ENCODE data around the gene NUAK1.

Gene NUAK1

GRCh38 chr12:106080041-106080790 is 58.5 kb downstream of the NUAK1 start:
- Mint-ChIP-seq H3K4me3 (no peak overlapping the region), H3K9me3 (no peaks in the 10 kb centered on the region), H3K4me1 (ENCODE audit: low read depth) (no peaks in the 10 kb centered on the region), H3K27ac (no peak overlapping the region), H3K36me3 (ENCODE audit: low read depth) (no peaks in the 10 kb centered on the region), H3K27me3 (peaks cover 34% of the 10 kb centered on the region)

- no peaks in the 10 kb centered on the region for H3K36me3 Mint-ChIP-seq (ENCODE audit: low read depth)
- H3K27me3 Mint-ChIP-seq: peaks cover 35% of the 10 kb centered on the region
- no peaks in the 10 kb centered on the region for H3K4me1 Mint-ChIP-seq (ENCODE audit: low read depth)
- no peak overlapping the region for H3K27ac Mint-ChIP-seq
- H3K4me3 Mint-ChIP-seq: no peak overlapping the region
- H3K9me3 Mint-ChIP-seq: no peaks in the 10 kb centered on the region
Measured at GRCh38 chr12:106079148-106079738, 59.5 kb downstream of the NUAK1 start.

- Mint-ChIP-seq H3K27ac (no peak overlapping the region), H3K4me1 (ENCODE audit: low read depth) (no peaks in the 10 kb centered on the region), H3K4me3 (no peak overlapping the region), H3K9me3 (no peaks in the 10 kb centered on the region), H3K27me3 (peaks cover 28% of the 10 kb centered on the region), H3K36me3 (ENCODE audit: low read depth) (no peaks in the 10 kb centered on the region)
Measured at GRCh38 chr12:106078358-106079010, 60.3 kb downstream of the NUAK1 start.

- Mint-ChIP-seq H3K36me3 (ENCODE audit: low read depth) (no peaks in the 10 kb centered on the region), H3K27ac (no peak overlapping the region), H3K4me1 (ENCODE audit: low read depth) (peaks cover 4% of the 10 kb centered on the region), H3K9me3 (no peaks in the 10 kb centered on the region), H3K27me3 (peaks cover 29% of the 10 kb centered on the region), H3K4me3 (no peak overlapping the region)
Measured at GRCh38 chr12:106074706-106075392, 63.9 kb downstream of the NUAK1 start.

GRCh38 chr12:106074361-106074705 is 64.4 kb downstream of the NUAK1 start:
- H3K9me3 Mint-ChIP-seq: no peaks in the 10 kb centered on the region
- H3K4me1 Mint-ChIP-seq (ENCODE audit: low read depth): peaks cover 4% of the 10 kb centered on the region
- no peaks in the 10 kb centered on the region for H3K36me3 Mint-ChIP-seq (ENCODE audit: low read depth)
- H3K27ac Mint-ChIP-seq: no peak overlapping the region
- peaks cover 26% of the 10 kb centered on the region for H3K27me3 Mint-ChIP-seq
- no peak overlapping the region for H3K4me3 Mint-ChIP-seq

GRCh38 chr12:106073179-106073578 is 65.6 kb downstream of the NUAK1 start:
- no peaks in the 10 kb centered on the region for H3K36me3 Mint-ChIP-seq (ENCODE audit: low read depth)
- peaks cover 4% of the 10 kb centered on the region for H3K4me1 Mint-ChIP-seq (ENCODE audit: low read depth)
- no peak overlapping the region for H3K4me3 Mint-ChIP-seq
- peaks cover 26% of the 10 kb centered on the region for H3K27me3 Mint-ChIP-seq
- H3K9me3 Mint-ChIP-seq: no peaks in the 10 kb centered on the region
- H3K27ac Mint-ChIP-seq: no peak overlapping the region

- Mint-ChIP-seq H3K27ac (no peak overlapping the region), H3K9me3 (no peaks in the 10 kb centered on the region), H3K4me3 (no peak overlapping the region), H3K4me1 (ENCODE audit: low read depth) (peaks cover 4% of the 10 kb centered on the region), H3K27me3 (peaks cover 26% of the 10 kb centered on the region), H3K36me3 (ENCODE audit: low read depth) (no peaks in the 10 kb centered on the region)
Measured at GRCh38 chr12:106072751-106073150, 66.0 kb downstream of the NUAK1 start.

- H3K27ac Mint-ChIP-seq: no peak overlapping the region
- H3K27me3 Mint-ChIP-seq: peaks cover 23% of the 10 kb centered on the region
- H3K4me1 Mint-ChIP-seq (ENCODE audit: low read depth): peaks cover 4% of the 10 kb centered on the region
- H3K9me3 Mint-ChIP-seq: no peaks in the 10 kb centered on the region
- no peaks in the 10 kb centered on the region for H3K36me3 Mint-ChIP-seq (ENCODE audit: low read depth)
- no peak overlapping the region for H3K4me3 Mint-ChIP-seq
Measured at GRCh38 chr12:106071686-106072085, 67.1 kb downstream of the NUAK1 start.

GRCh38 chr12:106070611-106071010 is 68.1 kb downstream of the NUAK1 start:
- Mint-ChIP-seq H3K36me3 (ENCODE audit: low read depth) (no peaks in the 10 kb centered on the region), H3K4me3 (no peak overlapping the region), H3K4me1 (ENCODE audit: low read depth) (peaks cover 4% of the 10 kb centered on the region), H3K9me3 (no peaks in the 10 kb centered on the region), H3K27ac (no peak overlapping the region), H3K27me3 (peaks cover 23% of the 10 kb centered on the region)

GRCh38 chr12:106070147-106070546 is 68.6 kb downstream of the NUAK1 start:
- H3K27ac Mint-ChIP-seq: no peak overlapping the region

GRCh38 chr12:106068296-106068695 is 70.5 kb downstream of the NUAK1 start:
- Mint-ChIP-seq H3K36me3 (ENCODE audit: low read depth) (no peaks in the 10 kb centered on the region), H3K27ac (no peak overlapping the region), H3K4me3 (no peak overlapping the region), H3K4me1 (ENCODE audit: low read depth) (peaks cover 3% of the 10 kb centered on the region), H3K27me3 (peaks cover 15% of the 10 kb centered on the region), H3K9me3 (no peaks in the 10 kb centered on the region)

More at GRCh38 chr12:106070147-106070546, 68.6 kb downstream of the NUAK1 start:
- no peak overlapping the region for H3K4me3 Mint-ChIP-seq
- H3K36me3 Mint-ChIP-seq (ENCODE audit: low read depth): no peaks in the 10 kb centered on the region
- peaks cover 4% of the 10 kb centered on the region for H3K4me1 Mint-ChIP-seq (ENCODE audit: low read depth)
- H3K9me3 Mint-ChIP-seq: no peaks in the 10 kb centered on the region
- H3K27me3 Mint-ChIP-seq: peaks cover 19% of the 10 kb centered on the region

GRCh38 chr12:106067606-106068205 is 71.0 kb downstream of the NUAK1 start:
- Mint-ChIP-seq H3K27ac (no peak overlapping the region), H3K4me1 (ENCODE audit: low read depth) (no peaks in the 10 kb centered on the region), H3K4me3 (no peak overlapping the region), H3K9me3 (no peaks in the 10 kb centered on the region), H3K27me3 (peaks cover 13% of the 10 kb centered on the region), H3K36me3 (ENCODE audit: low read depth) (no peaks in the 10 kb centered on the region)

GRCh38 chr12:106066726-106067325 is 71.9 kb downstream of the NUAK1 start:
- Mint-ChIP-seq H3K27me3 (peaks cover 11% of the 10 kb centered on the region), H3K27ac (no peak overlapping the region), H3K36me3 (ENCODE audit: low read depth) (no peaks in the 10 kb centered on the region), H3K4me1 (ENCODE audit: low read depth) (no peaks in the 10 kb centered on the region), H3K4me3 (no peak overlapping the region), H3K9me3 (no peaks in the 10 kb centered on the region)

GRCh38 chr12:106066051-106066705 is 72.6 kb downstream of the NUAK1 start:
- H3K4me1 Mint-ChIP-seq (ENCODE audit: low read depth): no peaks in the 10 kb centered on the region
- no peaks in the 10 kb centered on the region for H3K36me3 Mint-ChIP-seq (ENCODE audit: low read depth)
- peaks cover 9% of the 10 kb centered on the region for H3K27me3 Mint-ChIP-seq
- H3K27ac Mint-ChIP-seq: no peak overlapping the region
- H3K9me3 Mint-ChIP-seq: no peaks in the 10 kb centered on the region
- no peak overlapping the region for H3K4me3 Mint-ChIP-seq
